Endothelial cell (in vitro differentiated cells): Measurements from ENCODE around the gene CDCP2. TPM values are rescaled to one million over a fixed set of nuclear protein-coding genes. Genes with fewer than 3 reads are reported as not detected.
"Not testable (repeated sequence)": the region's sequence is repeated elsewhere in the genome, so short reads cannot be mapped to it uniquely, and the experiment has no call there.

Experiments
- DNase-seq: peaks from one replicate; pipeline ENCODE4 v3.0.0; 2021; ENCODE audit warnings: low spot score
- H3K27ac Mint-ChIP-seq: one replicate; pipeline ENCODE4 v1.8.0; 2021; ENCODE audit warnings: mixed read lengths, inconsistent platforms; ENCODE audit not compliant: unreplicated experiment
- H3K27me3 Mint-ChIP-seq: one replicate; pipeline ENCODE4 v1.8.0; 2021; ENCODE audit warnings: mild to moderate bottlenecking, moderate library complexity, mixed read lengths, inconsistent platforms; ENCODE audit not compliant: unreplicated experiment
- H3K36me3 Mint-ChIP-seq: one replicate; pipeline ENCODE4 v1.8.0; 2021; ENCODE audit warnings: mild to moderate bottlenecking, low read depth, mixed read lengths, inconsistent platforms; ENCODE audit not compliant: unreplicated experiment
- H3K4me1 Mint-ChIP-seq: one replicate; pipeline ENCODE4 v1.8.0; 2021; ENCODE audit warnings: mild to moderate bottlenecking, mixed read lengths, inconsistent platforms; ENCODE audit not compliant: unreplicated experiment
- H3K4me3 Mint-ChIP-seq: one replicate; pipeline ENCODE4 v1.8.0; 2021; ENCODE audit warnings: mild to moderate bottlenecking, mixed read lengths, inconsistent platforms; ENCODE audit not compliant: unreplicated experiment
- H3K9me3 Mint-ChIP-seq: one replicate; pipeline ENCODE4 v1.8.0; 2021; ENCODE audit warnings: mixed read lengths, inconsistent platforms; ENCODE audit not compliant: unreplicated experiment
- total RNA-seq: library from RNA; stranded (reverse); fragmentation: NEBNext Ultra II Directional; extraction: Animal tissue kit (Norgen Biotek cat#: 25700); gene quantifications from one replicate; pipeline ENCODE4 v1.2.1, GENCODE V29; 2021; ENCODE audit not compliant: unreplicated experiment
- TF ChIP-seq, protein P1 (sequence below): fragments of 200-600 bp; sonication (generic); IDR thresholded peaks from one replicate; pipeline ENCODE4 v1.5.0; 2021; ENCODE audit warnings: antibody characterized with exemption; ENCODE audit not compliant: unreplicated experiment

The CDCP2 gene
- total RNA-seq, 1 donor from 2014 or later, result 0.36 TPM

DNA sequence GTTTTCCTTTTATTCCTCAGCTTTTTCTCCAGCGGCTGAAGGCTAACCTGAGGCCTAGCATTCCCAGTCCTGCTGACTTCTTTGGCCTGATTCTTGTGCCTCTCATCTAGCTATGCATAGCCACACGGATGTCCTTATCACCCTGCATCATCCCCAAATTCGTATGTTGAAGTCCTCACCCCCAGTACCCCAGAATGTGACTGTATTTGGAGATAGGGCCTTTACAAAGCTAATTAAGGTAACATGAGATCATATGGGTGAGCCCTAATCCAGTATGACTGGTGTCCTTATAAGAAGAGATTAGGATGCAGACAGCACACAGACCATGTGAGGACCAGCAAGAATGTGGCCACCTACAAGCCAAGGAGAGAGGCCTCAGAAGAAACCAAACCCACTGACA lies 44.6 kb downstream of the CDCP2 start:
- no peaks in the 10 kb centered on the region for H3K27me3 Mint-ChIP-seq
- peaks cover 11% of the 10 kb centered on the region for H3K4me1 Mint-ChIP-seq
- no peak for DNase-seq
- TF ChIP-seq, protein P1, sequence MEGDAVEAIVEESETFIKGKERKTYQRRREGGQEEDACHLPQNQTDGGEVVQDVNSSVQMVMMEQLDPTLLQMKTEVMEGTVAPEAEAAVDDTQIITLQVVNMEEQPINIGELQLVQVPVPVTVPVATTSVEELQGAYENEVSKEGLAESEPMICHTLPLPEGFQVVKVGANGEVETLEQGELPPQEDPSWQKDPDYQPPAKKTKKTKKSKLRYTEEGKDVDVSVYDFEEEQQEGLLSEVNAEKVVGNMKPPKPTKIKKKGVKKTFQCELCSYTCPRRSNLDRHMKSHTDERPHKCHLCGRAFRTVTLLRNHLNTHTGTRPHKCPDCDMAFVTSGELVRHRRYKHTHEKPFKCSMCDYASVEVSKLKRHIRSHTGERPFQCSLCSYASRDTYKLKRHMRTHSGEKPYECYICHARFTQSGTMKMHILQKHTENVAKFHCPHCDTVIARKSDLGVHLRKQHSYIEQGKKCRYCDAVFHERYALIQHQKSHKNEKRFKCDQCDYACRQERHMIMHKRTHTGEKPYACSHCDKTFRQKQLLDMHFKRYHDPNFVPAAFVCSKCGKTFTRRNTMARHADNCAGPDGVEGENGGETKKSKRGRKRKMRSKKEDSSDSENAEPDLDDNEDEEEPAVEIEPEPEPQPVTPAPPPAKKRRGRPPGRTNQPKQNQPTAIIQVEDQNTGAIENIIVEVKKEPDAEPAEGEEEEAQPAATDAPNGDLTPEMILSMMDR, result no peak
- H3K27ac Mint-ChIP-seq, result no peak overlapping the region
- peaks cover under 1% of the 10 kb centered on the region for H3K36me3 Mint-ChIP-seq
- H3K9me3 Mint-ChIP-seq, result no peaks in the 10 kb centered on the region
- H3K4me3 Mint-ChIP-seq, result no peak overlapping the region

DNA sequence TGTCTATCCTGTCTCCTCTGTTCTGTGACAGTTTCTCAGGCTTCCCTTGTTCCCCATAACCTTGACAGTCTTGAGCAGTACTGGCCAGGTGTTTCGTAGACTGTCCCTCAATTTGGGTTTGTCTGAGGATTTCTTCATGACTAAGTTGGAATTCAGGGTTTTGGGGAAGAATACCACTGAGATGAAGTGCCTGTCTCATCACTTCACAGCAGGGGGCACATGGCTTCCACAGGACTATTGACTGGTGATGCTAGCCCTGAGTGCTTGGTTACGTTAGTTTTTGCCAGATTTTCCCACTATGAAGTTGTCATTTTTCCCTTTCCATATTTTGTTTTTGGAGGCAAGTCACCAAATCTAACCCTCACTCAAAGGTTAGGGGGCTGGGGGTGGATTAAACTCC lies 45.7 kb downstream of the CDCP2 start:
- Mint-ChIP-seq H3K27me3 (peaks cover 2% of the 10 kb centered on the region), H3K36me3 (peaks cover 7% of the 10 kb centered on the region), H3K9me3 (no peaks in the 10 kb centered on the region), H3K4me1 (peaks cover 11% of the 10 kb centered on the region), H3K27ac (no peak overlapping the region), H3K4me3 (no peak overlapping the region)
- TF ChIP-seq, protein P1, result no peak
- DNase-seq, result no peak

DNA sequence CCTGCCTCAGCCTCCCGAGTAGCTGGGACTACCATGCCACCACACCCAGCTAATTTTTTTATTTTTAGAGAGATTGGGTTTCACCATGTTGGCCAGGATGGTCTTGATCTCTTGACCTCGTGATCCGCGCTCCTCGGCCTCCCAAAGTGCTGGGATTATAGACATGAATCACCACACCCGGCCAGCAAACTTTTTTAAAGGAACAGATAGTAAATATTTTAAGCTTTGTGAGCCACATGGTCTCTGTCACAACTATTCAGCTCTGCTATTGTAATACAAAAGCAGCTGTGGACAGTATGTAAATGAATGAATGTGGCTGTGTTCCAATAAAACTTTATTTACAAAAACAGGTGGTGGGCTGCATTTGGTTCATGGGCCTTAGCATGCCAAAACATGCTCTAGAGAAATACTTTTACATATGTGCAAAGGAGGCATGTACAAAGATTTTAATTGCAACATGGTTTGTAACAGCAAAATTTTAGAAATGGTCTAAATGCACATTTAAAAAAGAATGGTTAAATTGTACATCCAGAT lies 47.0 kb downstream of the CDCP2 start:
- Mint-ChIP-seq H3K27ac (no peak overlapping the region), H3K4me1 (peaks cover 11% of the 10 kb centered on the region)
- TF ChIP-seq, protein P1, result no peak

DNA sequence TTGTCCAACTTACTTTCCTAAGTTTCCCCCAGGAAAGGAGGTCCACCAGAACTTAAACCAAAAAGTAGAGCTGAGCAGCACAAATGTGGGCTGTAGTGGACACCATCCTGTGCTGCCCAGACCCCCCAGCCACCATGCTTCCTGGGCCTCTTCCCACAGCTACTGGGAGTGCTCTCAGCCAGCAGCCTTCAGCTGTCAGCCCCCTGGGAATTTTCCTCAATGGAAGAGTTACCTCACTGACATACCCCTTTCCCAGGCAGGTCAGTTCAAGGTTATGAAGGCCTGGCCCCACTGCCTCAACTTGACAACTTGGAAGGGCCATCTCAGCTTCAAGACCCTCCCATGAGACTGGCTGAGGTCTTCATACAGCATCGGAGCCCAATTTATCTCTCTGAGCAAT lies 47.7 kb downstream of the CDCP2 start:
- peaks cover 2% of the 10 kb centered on the region for H3K27me3 Mint-ChIP-seq
- peaks cover 10% of the 10 kb centered on the region for H3K36me3 Mint-ChIP-seq
- peaks cover 11% of the 10 kb centered on the region for H3K4me1 Mint-ChIP-seq
- no peak for DNase-seq
- TF ChIP-seq, protein P1, result no peak
- no peak overlapping the region for H3K4me3 Mint-ChIP-seq
- H3K27ac Mint-ChIP-seq, result no peak overlapping the region
- H3K9me3 Mint-ChIP-seq, result no peaks in the 10 kb centered on the region

More for the DNA sequence above, 47.0 kb downstream of the CDCP2 start:
- H3K9me3 Mint-ChIP-seq, result no peaks in the 10 kb centered on the region
- DNase-seq, result no peak
- H3K4me3 Mint-ChIP-seq, result no peak overlapping the region
- peaks cover 2% of the 10 kb centered on the region for H3K27me3 Mint-ChIP-seq
- H3K36me3 Mint-ChIP-seq, result peaks cover 10% of the 10 kb centered on the region

DNA sequence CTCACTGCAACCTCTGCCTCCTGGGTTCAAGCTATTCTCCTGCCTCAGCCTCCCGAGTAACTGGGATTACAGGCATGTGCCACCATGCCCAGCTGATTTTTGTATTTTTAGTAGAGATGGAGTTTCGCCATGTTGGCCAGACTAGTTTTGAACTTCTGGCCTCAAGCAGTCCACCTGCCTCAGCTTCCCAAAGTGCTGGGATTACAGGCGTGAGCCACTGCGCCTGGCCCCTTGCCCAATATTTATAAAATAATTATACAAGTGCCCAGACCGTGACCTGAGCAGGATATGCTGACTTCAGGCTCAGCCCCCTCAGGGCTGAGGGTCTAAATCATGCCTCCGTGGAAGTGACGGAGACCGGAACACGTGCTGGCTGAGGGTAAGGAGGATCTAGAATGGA lies 48.2 kb downstream of the CDCP2 start:
- DNase-seq, H3K36me3 Mint-ChIP-seq, H3K27me3 Mint-ChIP-seq, H3K4me3 Mint-ChIP-seq, H3K9me3 Mint-ChIP-seq, H3K27ac Mint-ChIP-seq: not testable (repeated sequence)
- peaks cover 11% of the 10 kb centered on the region for H3K4me1 Mint-ChIP-seq
